GM12878 (cell line): Measurements from ENCODE around the gene TBCD.

Experiments
- NR2C2 ChIP-seq: IDR thresholded peaks from 2 replicates; pipeline ENCODE4 v1.6.1; 2011; ENCODE audit warnings: borderline replicate concordance, low read depth; ENCODE audit not compliant: control insufficient read depth, insufficient read length
- PAX8 ChIP-seq: fragments of 450-650 bp; IDR thresholded peaks from 2 replicates; pipeline ENCODE4 v1.6.1; 2017; ENCODE audit warnings: mild to moderate bottlenecking, moderate library complexity

DNA sequence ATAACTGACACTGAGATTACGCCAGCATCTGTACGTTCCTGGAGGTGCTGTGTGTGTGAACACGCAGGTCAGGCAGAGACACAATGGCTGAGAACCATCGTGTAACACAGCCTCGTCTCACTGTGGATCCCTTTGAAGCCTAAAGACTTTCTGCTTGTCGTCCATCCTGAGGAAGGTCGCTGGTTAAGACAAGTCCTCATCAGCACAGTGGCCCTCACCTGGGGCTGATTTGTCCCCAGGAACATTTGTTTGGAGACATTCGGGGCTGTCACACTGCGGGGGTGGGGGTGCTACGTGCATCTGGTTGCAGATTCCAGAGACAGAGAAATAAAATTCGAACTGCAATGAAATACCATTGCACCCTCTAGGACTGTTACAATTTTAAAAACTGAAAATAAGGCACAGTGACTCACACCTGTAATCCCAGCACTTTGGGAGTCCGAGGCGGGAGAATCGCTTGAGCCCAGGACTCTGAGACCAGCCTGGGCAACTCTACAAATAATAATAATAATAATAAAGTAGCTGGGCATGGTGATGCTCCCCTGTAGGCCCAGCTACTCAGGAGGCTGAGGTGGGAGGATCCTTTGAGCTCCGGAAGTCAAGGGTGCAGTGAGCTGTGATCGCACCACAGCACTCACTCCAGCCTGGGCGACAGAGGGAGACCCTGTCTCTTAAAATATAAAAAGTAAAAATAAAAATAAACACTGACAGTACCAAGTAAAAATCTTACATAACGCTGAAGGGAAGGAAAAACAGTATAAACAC, 215.6 kb downstream of the TBCD start:
- no peak for TF ChIP-seq PAX8
- TF ChIP-seq NR2C2, result no peak
